ENCODE data around the gene SDCBP2. TPM values are rescaled to one million over a fixed set of nuclear protein-coding genes. Genes with fewer than 3 reads are reported as not detected.

The SDCBP2 gene
- total RNA-seq, 4 donors from 2014 or later, result 18.0 to 37.6 (median 34.7) TPM

DNA sequence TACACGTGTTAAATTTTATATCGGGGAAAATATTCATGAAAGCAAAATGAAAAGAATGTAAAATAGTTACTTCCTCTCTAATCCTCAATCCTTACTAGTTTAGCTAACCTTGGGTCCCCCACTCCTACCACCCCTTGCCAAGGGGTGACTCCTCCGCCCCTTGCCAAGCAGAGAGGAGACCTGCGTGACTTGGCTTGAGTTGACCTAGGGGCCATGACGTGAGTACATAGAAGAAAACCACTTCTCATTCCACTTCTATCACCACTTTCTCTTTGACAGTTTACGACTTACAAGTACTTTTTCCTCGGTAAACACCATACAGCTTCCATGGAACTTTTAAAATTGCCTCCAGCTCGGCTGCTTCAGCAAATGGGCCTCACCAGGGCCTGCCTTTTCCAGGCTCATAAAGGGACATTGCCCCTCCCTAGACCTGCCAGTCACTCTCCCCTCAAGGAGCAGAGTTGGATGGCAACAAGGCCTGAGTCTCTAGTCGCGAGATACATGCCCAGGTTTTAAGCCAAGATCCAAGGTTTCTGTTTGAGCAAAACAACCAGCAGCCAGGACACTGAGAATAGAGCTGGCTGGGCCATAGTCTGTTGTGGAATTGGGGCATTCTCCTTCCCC lies 29.9 kb downstream of the SDCBP2 start:
- TF ChIP-seq, protein P1, sequence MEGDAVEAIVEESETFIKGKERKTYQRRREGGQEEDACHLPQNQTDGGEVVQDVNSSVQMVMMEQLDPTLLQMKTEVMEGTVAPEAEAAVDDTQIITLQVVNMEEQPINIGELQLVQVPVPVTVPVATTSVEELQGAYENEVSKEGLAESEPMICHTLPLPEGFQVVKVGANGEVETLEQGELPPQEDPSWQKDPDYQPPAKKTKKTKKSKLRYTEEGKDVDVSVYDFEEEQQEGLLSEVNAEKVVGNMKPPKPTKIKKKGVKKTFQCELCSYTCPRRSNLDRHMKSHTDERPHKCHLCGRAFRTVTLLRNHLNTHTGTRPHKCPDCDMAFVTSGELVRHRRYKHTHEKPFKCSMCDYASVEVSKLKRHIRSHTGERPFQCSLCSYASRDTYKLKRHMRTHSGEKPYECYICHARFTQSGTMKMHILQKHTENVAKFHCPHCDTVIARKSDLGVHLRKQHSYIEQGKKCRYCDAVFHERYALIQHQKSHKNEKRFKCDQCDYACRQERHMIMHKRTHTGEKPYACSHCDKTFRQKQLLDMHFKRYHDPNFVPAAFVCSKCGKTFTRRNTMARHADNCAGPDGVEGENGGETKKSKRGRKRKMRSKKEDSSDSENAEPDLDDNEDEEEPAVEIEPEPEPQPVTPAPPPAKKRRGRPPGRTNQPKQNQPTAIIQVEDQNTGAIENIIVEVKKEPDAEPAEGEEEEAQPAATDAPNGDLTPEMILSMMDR (IDR thresholded peaks at IDR 0.05), result no peak
- TF ChIP-seq POLR2A (IDR thresholded peaks at IDR 0.05), result no peak
- Histone ChIP-seq H3K36me3 (no peaks in the 10 kb centered on the region), H3K27ac (peak overlapping the region in 1 of 3 donors; percentile 40), H3K4me1 (peaks cover 10 to 23% of the 10 kb centered on the region in 2 donors), H3K9me3 (no peaks in the 10 kb centered on the region), H3K27me3 (no peaks in the 10 kb centered on the region), H3K4me3 (replicated peaks in 1 of 3) (no peak overlapping the region)
- intact Hi-C loops (cut with DNase I), result no loop called here
- 64 to 67% methylated on average over 10 of the region's 10 CpGs for WGBS, 2 donors
- peak in 1 of 2 donors; percentile 18 for DNase-seq

DNA sequence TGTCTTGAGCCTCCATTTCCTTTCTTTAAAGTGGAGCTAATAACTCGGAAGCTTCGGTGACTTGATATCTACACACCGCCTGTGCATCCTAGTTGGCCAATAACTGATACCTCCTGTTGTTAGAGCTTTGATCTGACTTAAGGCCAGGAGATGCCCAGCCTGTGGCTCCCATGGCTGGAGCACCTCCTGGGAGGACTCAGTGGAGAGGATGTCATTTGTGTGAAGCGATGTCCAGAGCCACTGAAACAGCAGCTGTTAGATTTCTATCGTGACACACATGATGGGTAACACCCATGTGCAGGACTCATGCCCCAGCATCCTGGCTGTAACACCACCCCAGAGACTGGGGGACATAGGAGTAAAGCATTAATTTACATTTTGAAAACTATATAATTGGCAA lies 30.8 kb downstream of the SDCBP2 start:
- no peaks in the 10 kb centered on the region for H3K27me3 ChIP-seq
- TF ChIP-seq, protein P1 (IDR thresholded peaks at IDR 0.05), result no peak
- no peak for TF ChIP-seq POLR2A (IDR thresholded peaks at IDR 0.05)
- no peak overlapping the region for H3K27ac ChIP-seq
- no peak for DNase-seq
- 90 to 95% methylated on average over 5 of the region's 5 CpGs for WGBS, 2 donors
- H3K9me3 ChIP-seq, result no peaks in the 10 kb centered on the region
- intact Hi-C loops (cut with DNase I), result no loop called here
- H3K4me1 ChIP-seq, result peaks cover 5 to 14% of the 10 kb centered on the region in 2 donors
- H3K4me3 ChIP-seq (replicated peaks in 1 of 3), result no peak overlapping the region
- H3K36me3 ChIP-seq, result no peaks in the 10 kb centered on the region

DNA sequence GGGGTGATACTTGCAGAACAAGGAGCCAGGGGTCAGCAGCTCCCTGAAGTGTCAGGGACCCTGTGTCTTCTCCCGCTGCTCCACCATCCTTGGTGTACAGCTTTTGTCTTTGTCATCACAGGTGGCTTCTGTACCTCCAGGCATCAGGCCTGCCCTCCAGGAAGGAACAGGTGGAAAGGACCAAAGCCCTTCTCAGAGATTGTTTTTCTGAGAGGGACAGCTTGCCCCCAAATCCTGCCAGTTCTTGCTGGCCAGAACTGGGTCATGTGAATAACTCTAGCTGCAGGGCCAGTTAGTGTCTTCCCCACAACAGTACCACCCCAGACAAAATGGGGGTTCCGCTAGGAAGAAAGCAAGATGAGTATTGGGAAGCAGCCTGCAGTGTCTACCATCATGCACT lies 31.5 kb downstream of the SDCBP2 start:
- Histone ChIP-seq H3K27ac (no peak overlapping the region), H3K27me3 (no peaks in the 10 kb centered on the region), H3K36me3 (no peaks in the 10 kb centered on the region), H3K4me3 (replicated peaks in 1 of 3) (no peak overlapping the region), H3K4me1 (peaks cover 0 to 8% of the 10 kb centered on the region in 2 donors), H3K9me3 (no peaks in the 10 kb centered on the region)
- no peak for DNase-seq
- WGBS, 2 donors, result 93 to 96% methylated on average over 2 of the region's 2 CpGs
- intact Hi-C loops (cut with DNase I), result no loop called here
- TF ChIP-seq, protein P1 (IDR thresholded peaks at IDR 0.05), result no peak
- TF ChIP-seq POLR2A (IDR thresholded peaks at IDR 0.05), result no peak

DNA sequence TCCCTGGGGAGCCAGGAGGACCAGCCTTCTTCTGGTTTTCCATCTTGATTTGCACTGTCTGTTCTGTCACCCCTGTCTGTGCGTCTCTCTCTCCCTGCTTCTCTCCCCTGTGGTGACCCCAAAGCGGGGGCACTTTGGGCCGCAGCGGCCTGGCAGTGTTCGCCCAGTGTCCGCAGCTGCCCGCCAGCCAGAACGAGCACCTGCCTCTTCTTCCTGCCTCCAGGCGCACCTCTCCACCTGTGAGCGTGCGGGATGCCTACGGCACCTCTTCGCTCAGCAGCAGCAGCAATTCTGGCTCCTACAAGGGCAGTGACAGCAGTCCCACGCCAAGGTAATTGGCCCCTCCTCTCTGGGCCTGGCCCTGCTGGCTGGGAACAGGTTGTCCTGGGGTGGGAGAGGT lies 32.0 kb downstream of the SDCBP2 start:
- intact Hi-C loops (cut with DNase I), result no loop called here
- H3K27ac ChIP-seq, result no peak overlapping the region
- H3K27me3 ChIP-seq, result no peaks in the 10 kb centered on the region
- H3K4me3 ChIP-seq (replicated peaks in 1 of 3), result no peak overlapping the region
- no peak for DNase-seq
- TF ChIP-seq, protein P1 (IDR thresholded peaks at IDR 0.05), result no peak
- TF ChIP-seq POLR2A (IDR thresholded peaks at IDR 0.05), result no peak
- peaks cover 0 to 7% of the 10 kb centered on the region in 2 donors for H3K4me1 ChIP-seq
- 88 to 91% methylated on average over 14 of the region's 14 CpGs for WGBS, 2 donors
- no peaks in the 10 kb centered on the region for H3K36me3 ChIP-seq
- H3K9me3 ChIP-seq, result no peaks in the 10 kb centered on the region

DNA sequence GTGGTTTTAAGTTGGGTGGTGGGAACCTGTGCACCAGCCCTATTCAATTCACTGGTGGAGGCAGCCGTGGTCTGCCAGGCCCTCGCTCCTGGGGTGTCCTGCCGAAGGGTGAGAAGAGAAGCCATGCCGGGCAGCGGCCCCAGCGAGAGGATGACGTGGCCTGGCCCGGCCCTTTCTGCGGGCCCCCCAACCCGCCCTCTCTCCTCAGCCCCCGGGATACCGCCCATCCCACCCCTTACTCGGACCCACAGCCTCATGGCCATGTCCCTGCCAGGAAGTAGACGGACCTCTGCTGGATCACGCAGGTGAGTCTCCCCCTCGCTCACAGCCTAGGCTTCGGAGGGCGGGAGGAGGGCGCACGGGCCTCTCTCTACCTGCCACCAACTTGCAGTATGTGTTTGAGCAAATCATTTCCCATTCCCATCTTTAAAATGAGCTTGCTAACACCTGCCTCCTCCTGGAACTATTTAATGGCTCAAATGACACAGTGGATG lies 32.8 kb downstream of the SDCBP2 start:
- intact Hi-C loops (cut with DNase I), result no loop called here

More for the DNA sequence above, 32.8 kb downstream of the SDCBP2 start:
- no peaks in the 10 kb centered on the region for H3K9me3 ChIP-seq
- no peaks in the 10 kb centered on the region for H3K27me3 ChIP-seq
- no peak for DNase-seq
- H3K4me1 ChIP-seq, result peaks cover 0 to 7% of the 10 kb centered on the region in 2 donors
- TF ChIP-seq, protein P1 (IDR thresholded peaks at IDR 0.05), result no peak
- TF ChIP-seq POLR2A (IDR thresholded peaks at IDR 0.05), result no peak
- 94 to 96% methylated on average over 12 to 15 of the region's 20 CpGs for WGBS, 2 donors
- H3K27ac ChIP-seq, result no peak overlapping the region
- H3K4me3 ChIP-seq (replicated peaks in 1 of 3), result no peak overlapping the region
- no peaks in the 10 kb centered on the region for H3K36me3 ChIP-seq
